Measurements from ENCODE around the gene DIPK1A. TPM values are rescaled to one million over a fixed set of nuclear protein-coding genes. Genes with fewer than 3 reads are reported as not detected.

The DIPK1A gene
- total and polyA plus RNA-seq, 9 donors, result 5.9 to 11.0 (median 9.1) TPM

GRCh38 chr1:92858564-92859399, 102.5 kb downstream of the DIPK1A start:
- H3K9me3 ChIP-seq (replicated peaks; ENCODE audit: control insufficient read depth, low read depth, low read length), result no peaks in the 10 kb centered on the region
- H3K4me1 ChIP-seq (ENCODE audit: control insufficient read depth, insufficient read depth, low read length), result peaks cover 6% of the 10 kb centered on the region
- peak overlapping the region; percentile 20 for H3K4me3 ChIP-seq (ENCODE audit: low read length)
- no peak overlapping the region for H3K27ac ChIP-seq (ENCODE audit: low read length)
- no peaks in the 10 kb centered on the region for H3K27me3 ChIP-seq (ENCODE audit: control insufficient read depth, insufficient read depth, low read length)
- no peaks in the 10 kb centered on the region for H3K36me3 ChIP-seq (ENCODE audit: control insufficient read depth, insufficient read depth, low read length)
- WGBS (ENCODE audit: insufficient coverage), result 1% methylated on average over 9 of the region's 13 CpGs
- peak; percentile 92 for DNase-seq

DNA sequence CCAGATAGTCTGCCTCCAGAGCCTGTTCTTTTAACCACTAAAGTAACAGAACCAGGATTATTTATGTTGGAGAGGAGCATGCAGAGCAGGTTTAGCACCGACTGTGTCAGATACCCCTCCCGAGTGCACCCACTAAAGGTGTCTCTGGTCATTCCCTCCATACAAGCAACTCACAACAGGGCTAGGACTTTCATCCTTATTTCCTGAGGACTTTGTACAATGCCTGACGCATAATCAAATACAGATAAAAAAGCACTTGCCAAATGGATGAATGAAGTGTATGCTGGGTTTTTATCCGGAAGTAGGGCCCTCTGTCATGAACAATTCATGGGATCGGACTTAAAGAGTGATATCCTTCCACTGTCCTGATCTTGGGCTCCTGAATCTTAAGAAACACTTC, 103.4 kb downstream of the DIPK1A start:
- no CpG with 5 or more reads among the region's 5 CpGs for WGBS (ENCODE audit: insufficient coverage)
- Histone ChIP-seq H3K27ac (ENCODE audit: low read length) (no peak overlapping the region), H3K36me3 (ENCODE audit: control insufficient read depth, insufficient read depth, low read length) (no peaks in the 10 kb centered on the region), H3K9me3 (replicated peaks; ENCODE audit: control insufficient read depth, low read depth, low read length) (no peaks in the 10 kb centered on the region), H3K27me3 (ENCODE audit: control insufficient read depth, insufficient read depth, low read length) (no peaks in the 10 kb centered on the region), H3K4me1 (ENCODE audit: control insufficient read depth, insufficient read depth, low read length) (peaks cover 6% of the 10 kb centered on the region), H3K4me3 (ENCODE audit: low read length) (no peak overlapping the region)
- DNase-seq, result no peak

GRCh38 chr1:92855236-92855635, 106.0 kb downstream of the DIPK1A start:
- WGBS (ENCODE audit: insufficient coverage), result no CpG with 5 or more reads among the region's 4 CpGs
- H3K4me1 ChIP-seq (ENCODE audit: control insufficient read depth, insufficient read depth, low read length), result peaks cover 9% of the 10 kb centered on the region
- DNase-seq, result no peak

DNA sequence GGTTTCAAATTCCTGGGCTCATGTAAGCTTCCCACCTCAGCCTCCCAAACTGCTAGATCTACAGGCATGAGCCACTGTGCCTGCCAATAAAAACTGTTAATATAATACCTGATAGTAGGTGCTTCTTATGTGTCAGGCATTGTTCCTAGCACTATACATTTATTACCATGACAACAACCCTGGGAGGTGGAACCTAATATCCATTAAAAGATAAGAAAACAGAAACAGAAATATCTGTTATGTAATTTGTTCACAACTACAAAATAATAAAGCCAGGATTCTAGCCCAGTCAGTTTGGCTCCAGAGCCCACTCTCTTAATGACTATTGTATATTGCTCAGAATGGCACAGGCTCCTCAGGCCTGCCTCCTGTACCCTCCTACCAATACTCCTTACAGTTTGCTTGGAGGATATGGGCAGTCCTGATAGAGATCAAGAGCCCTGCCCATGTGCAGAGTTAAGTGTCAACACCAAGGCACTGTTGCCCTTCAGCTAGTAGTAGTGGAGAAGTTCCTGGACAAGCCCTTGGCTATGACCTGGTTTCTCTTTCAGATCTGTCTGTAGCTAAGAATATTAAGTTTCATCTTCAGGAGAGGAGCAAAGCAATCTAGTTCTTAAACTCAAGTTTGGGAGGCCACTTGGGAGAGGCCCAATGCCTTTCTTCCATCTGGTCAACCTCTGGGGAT, 107.0 kb downstream of the DIPK1A start:
- Histone ChIP-seq H3K27me3 (ENCODE audit: control insufficient read depth, insufficient read depth, low read length) (no peaks in the 10 kb centered on the region), H3K27ac (ENCODE audit: low read length) (no peak overlapping the region), H3K4me3 (ENCODE audit: low read length) (no peak overlapping the region), H3K36me3 (ENCODE audit: control insufficient read depth, insufficient read depth, low read length) (peaks cover 4% of the 10 kb centered on the region), H3K4me1 (ENCODE audit: control insufficient read depth, insufficient read depth, low read length) (peaks cover 5% of the 10 kb centered on the region), H3K9me3 (replicated peaks; ENCODE audit: control insufficient read depth, low read depth, low read length) (no peaks in the 10 kb centered on the region)
- DNase-seq, result no peak

More at GRCh38 chr1:92855236-92855635, 106.0 kb downstream of the DIPK1A start:
- Histone ChIP-seq H3K9me3 (replicated peaks; ENCODE audit: control insufficient read depth, low read depth, low read length) (no peaks in the 10 kb centered on the region), H3K27me3 (ENCODE audit: control insufficient read depth, insufficient read depth, low read length) (no peaks in the 10 kb centered on the region), H3K36me3 (ENCODE audit: control insufficient read depth, insufficient read depth, low read length) (no peaks in the 10 kb centered on the region), H3K4me3 (ENCODE audit: low read length) (no peak overlapping the region), H3K27ac (ENCODE audit: low read length) (no peak overlapping the region)

DNA sequence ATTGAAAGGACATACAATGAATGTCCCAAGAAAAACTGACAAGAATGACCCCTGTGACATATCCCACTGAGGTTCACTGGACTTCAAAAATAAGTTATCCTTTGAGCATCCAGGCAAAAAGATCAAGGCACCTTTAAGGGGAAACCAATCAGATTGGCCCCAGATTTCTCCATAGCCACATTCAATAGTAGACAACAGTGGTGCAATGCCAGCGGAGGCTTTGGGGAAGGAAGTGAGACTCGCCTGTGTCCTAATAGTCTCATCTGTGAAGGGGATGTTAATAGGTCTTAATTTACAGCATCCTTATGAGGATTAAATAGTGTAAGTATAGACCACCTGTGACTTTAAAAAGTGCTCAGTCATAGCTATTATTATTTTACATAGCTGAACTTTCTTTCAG, 108.0 kb downstream of the DIPK1A start:
- no peaks in the 10 kb centered on the region for H3K27me3 ChIP-seq (ENCODE audit: control insufficient read depth, insufficient read depth, low read length)
- no CpG with 5 or more reads among the region's 2 CpGs for WGBS (ENCODE audit: insufficient coverage)

GRCh38 chr1:92851729-92852128, 109.5 kb downstream of the DIPK1A start:
- Histone ChIP-seq H3K27me3 (ENCODE audit: control insufficient read depth, insufficient read depth, low read length) (no peaks in the 10 kb centered on the region), H3K27ac (ENCODE audit: low read length) (no peak overlapping the region), H3K36me3 (ENCODE audit: control insufficient read depth, insufficient read depth, low read length) (peaks cover 4% of the 10 kb centered on the region), H3K4me3 (ENCODE audit: low read length) (no peak overlapping the region), H3K4me1 (ENCODE audit: control insufficient read depth, insufficient read depth, low read length) (peaks cover 3% of the 10 kb centered on the region), H3K9me3 (replicated peaks; ENCODE audit: control insufficient read depth, low read depth, low read length) (no peaks in the 10 kb centered on the region)
- DNase-seq, result no peak
- 83% methylated on average over 1 of the region's 2 CpGs for WGBS (ENCODE audit: insufficient coverage)

More for the DNA sequence above, 108.0 kb downstream of the DIPK1A start:
- peaks cover 3% of the 10 kb centered on the region for H3K4me1 ChIP-seq (ENCODE audit: control insufficient read depth, insufficient read depth, low read length)
- no peak for DNase-seq
- no peak overlapping the region for H3K27ac ChIP-seq (ENCODE audit: low read length)
- H3K9me3 ChIP-seq (replicated peaks; ENCODE audit: control insufficient read depth, low read depth, low read length), result no peaks in the 10 kb centered on the region
- peaks cover 4% of the 10 kb centered on the region for H3K36me3 ChIP-seq (ENCODE audit: control insufficient read depth, insufficient read depth, low read length)
- H3K4me3 ChIP-seq (ENCODE audit: low read length), result no peak overlapping the region

GRCh38 chr1:92850019-92850418, 111.2 kb downstream of the DIPK1A start:
- Histone ChIP-seq H3K9me3 (replicated peaks; ENCODE audit: control insufficient read depth, low read depth, low read length) (no peaks in the 10 kb centered on the region), H3K36me3 (ENCODE audit: control insufficient read depth, insufficient read depth, low read length) (peaks cover 6% of the 10 kb centered on the region), H3K27ac (ENCODE audit: low read length) (no peak overlapping the region), H3K27me3 (ENCODE audit: control insufficient read depth, insufficient read depth, low read length) (no peaks in the 10 kb centered on the region), H3K4me1 (ENCODE audit: control insufficient read depth, insufficient read depth, low read length) (peaks cover 3% of the 10 kb centered on the region), H3K4me3 (ENCODE audit: low read length) (no peak overlapping the region)
- 100% methylated on average over 1 of the region's 3 CpGs for WGBS (ENCODE audit: insufficient coverage)
- DNase-seq, result no peak

DNA sequence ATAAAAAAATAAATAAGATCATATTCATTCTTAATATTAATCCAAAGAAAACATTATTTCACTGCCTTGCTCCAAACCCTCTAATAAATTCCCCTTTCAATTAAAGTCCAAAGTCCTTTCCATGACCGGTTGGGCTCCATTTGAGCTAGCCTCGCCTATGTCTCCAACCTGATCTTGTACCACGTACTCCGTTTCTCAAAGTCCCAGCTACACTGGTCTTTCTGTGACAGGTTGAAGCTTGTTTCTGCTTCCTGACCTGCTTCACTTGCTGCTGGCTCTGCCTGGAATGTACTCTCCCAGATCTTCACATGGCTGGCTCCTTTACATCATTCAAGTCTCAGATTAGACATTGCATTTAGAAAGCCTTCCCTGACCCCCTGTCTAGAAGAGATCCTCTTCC, 113.1 kb downstream of the DIPK1A start:
- H3K9me3 ChIP-seq (replicated peaks; ENCODE audit: control insufficient read depth, low read depth, low read length), result no peaks in the 10 kb centered on the region

GRCh38 chr1:92845908-92846307, 115.4 kb downstream of the DIPK1A start:
- Histone ChIP-seq H3K27me3 (ENCODE audit: control insufficient read depth, insufficient read depth, low read length) (no peaks in the 10 kb centered on the region), H3K27ac (ENCODE audit: low read length) (no peak overlapping the region), H3K4me3 (ENCODE audit: low read length) (no peak overlapping the region), H3K9me3 (replicated peaks; ENCODE audit: control insufficient read depth, low read depth, low read length) (no peaks in the 10 kb centered on the region), H3K4me1 (ENCODE audit: control insufficient read depth, insufficient read depth, low read length) (no peaks in the 10 kb centered on the region), H3K36me3 (ENCODE audit: control insufficient read depth, insufficient read depth, low read length) (peaks cover 20% of the 10 kb centered on the region)
- no CpG with 5 or more reads among the region's 3 CpGs for WGBS (ENCODE audit: insufficient coverage)
- DNase-seq, result no peak

More for the DNA sequence above, 113.1 kb downstream of the DIPK1A start:
- 72% methylated on average over 4 of the region's 4 CpGs for WGBS (ENCODE audit: insufficient coverage)
- H3K27ac ChIP-seq (ENCODE audit: low read length), result no peak overlapping the region
- H3K27me3 ChIP-seq (ENCODE audit: control insufficient read depth, insufficient read depth, low read length), result no peaks in the 10 kb centered on the region
- no peak for DNase-seq
- peaks cover 3% of the 10 kb centered on the region for H3K4me1 ChIP-seq (ENCODE audit: control insufficient read depth, insufficient read depth, low read length)
- peaks cover 15% of the 10 kb centered on the region for H3K36me3 ChIP-seq (ENCODE audit: control insufficient read depth, insufficient read depth, low read length)
- no peak overlapping the region for H3K4me3 ChIP-seq (ENCODE audit: low read length)

DNA sequence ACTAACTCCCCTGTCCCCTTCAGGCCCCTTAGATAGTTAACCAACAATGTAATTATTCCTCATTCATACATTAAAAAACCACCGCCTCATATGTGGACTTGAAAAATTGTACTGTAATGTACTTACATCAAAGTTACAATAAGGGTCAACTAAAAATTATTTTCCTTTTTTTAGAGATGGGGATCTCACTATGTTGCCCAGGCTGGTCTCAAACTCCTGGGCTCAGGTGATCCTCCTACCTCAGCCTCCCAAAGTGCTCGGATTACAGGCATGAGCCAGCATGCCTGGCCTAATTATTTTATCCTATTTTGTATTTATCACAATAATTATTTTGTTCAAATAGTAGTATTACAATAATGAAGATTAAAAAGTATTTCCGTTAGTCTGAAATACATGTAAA, 116.8 kb downstream of the DIPK1A start:
- no peak for DNase-seq
- no peaks in the 10 kb centered on the region for H3K9me3 ChIP-seq (replicated peaks; ENCODE audit: control insufficient read depth, low read depth, low read length)
- no peaks in the 10 kb centered on the region for H3K27me3 ChIP-seq (ENCODE audit: control insufficient read depth, insufficient read depth, low read length)
- no CpG with 5 or more reads among the region's 3 CpGs for WGBS (ENCODE audit: insufficient coverage)
- H3K4me3 ChIP-seq (ENCODE audit: low read length), result no peak overlapping the region
- H3K4me1 ChIP-seq (ENCODE audit: control insufficient read depth, insufficient read depth, low read length), result no peaks in the 10 kb centered on the region
- H3K36me3 ChIP-seq (ENCODE audit: control insufficient read depth, insufficient read depth, low read length), result peaks cover 27% of the 10 kb centered on the region
- no peak overlapping the region for H3K27ac ChIP-seq (ENCODE audit: low read length)
